Omental fat pad (tissue), 4 donors: ENCODE measurements around the gene LINC00237. TPM values are rescaled to one million over a fixed set of nuclear protein-coding genes. Genes with fewer than 3 reads are reported as not detected.

ENCODE experiments used
- ATAC-seq: fragments of 150-250 bp; one replicate; pipeline ENCODE4 v1.9.1; 2016; ENCODE audit warnings: mild to moderate bottlenecking, moderate library complexity; ENCODE audit not compliant: low FRiP score
- DNase-seq: peaks from one replicate; pipeline ENCODE4 v3.0.0-alpha.2; 2019; ENCODE audit warnings: low spot score
- CTCF ChIP-seq, 3 donors: fragments of 450-650 bp; IDR thresholded peaks; one replicate each; pipeline ENCODE4 v1.5.1; 2016 to 2017; ENCODE audit warnings: antibody characterized with exemption in 3 of 3, mild to moderate bottlenecking in 3 of 3, moderate library complexity in 2 of 3
- total RNA-seq, 4 donors: library from RNA; depleted of rRNA; stranded (reverse); fragments of >200 nt; gene quantifications; one replicate each; pipeline ENCODE4 v1.1.0, GENCODE V29; 2016

The LINC00237 gene
- total RNA-seq, 4 donors from 2014 or later, result not detected

GRCh38 chr20:21114584-21114983, 8.4 kb upstream of the LINC00237 start:
- no peak for DNase-seq
- ATAC-seq, result no peak
- no peak for TF ChIP-seq CTCF (IDR thresholded peaks at IDR 0.05)

GRCh38 chr20:21113697-21114096, 7.5 kb upstream of the LINC00237 start:
- no peak for ATAC-seq
- TF ChIP-seq CTCF (IDR thresholded peaks at IDR 0.05), result no peak
- DNase-seq, result no peak

GRCh38 chr20:21111416-21111815, 5.3 kb upstream of the LINC00237 start:
- ATAC-seq (no peak), DNase-seq (no peak)
- no peak for TF ChIP-seq CTCF (IDR thresholded peaks at IDR 0.05)

GRCh38 chr20:21110811-21111210, 4.7 kb upstream of the LINC00237 start:
- ATAC-seq (no peak), DNase-seq (no peak)
- no peak for TF ChIP-seq CTCF (IDR thresholded peaks at IDR 0.05)

- no peak for ATAC-seq
- no peak for TF ChIP-seq CTCF (IDR thresholded peaks at IDR 0.05)
- no peak for DNase-seq
Observed at GRCh38 chr20:21109144-21109543, 3.0 kb upstream of the LINC00237 start.

- DNase-seq (no peak), ATAC-seq (no peak)
- TF ChIP-seq CTCF (IDR thresholded peaks at IDR 0.05), result no peak
Observed at GRCh38 chr20:21105429-21106170, 558 bp downstream of the LINC00237 start.

GRCh38 chr20:21104921-21105320, 1.2 kb downstream of the LINC00237 start:
- no peak for DNase-seq
- ATAC-seq, result no peak
- TF ChIP-seq CTCF (IDR thresholded peaks at IDR 0.05), result no peak
